ENCODE measurements around the gene KRT85. TPM values are rescaled to one million over a fixed set of nuclear protein-coding genes. Genes with fewer than 3 reads are reported as not detected.

The KRT85 gene
- total and polyA plus RNA-seq, 8 donors: 0.14 to 0.26 TPM; not detected in 6

GRCh38 chr12:52390739-52391617 is 23.7 kb upstream of the KRT85 start:
- no peak overlapping the region for H3K4me3 ChIP-seq
- no peak for DNase-seq
- H3K27me3 ChIP-seq: peaks cover 0 to 49% of the 10 kb centered on the region in 2 donors
- TF ChIP-seq, protein P1, sequence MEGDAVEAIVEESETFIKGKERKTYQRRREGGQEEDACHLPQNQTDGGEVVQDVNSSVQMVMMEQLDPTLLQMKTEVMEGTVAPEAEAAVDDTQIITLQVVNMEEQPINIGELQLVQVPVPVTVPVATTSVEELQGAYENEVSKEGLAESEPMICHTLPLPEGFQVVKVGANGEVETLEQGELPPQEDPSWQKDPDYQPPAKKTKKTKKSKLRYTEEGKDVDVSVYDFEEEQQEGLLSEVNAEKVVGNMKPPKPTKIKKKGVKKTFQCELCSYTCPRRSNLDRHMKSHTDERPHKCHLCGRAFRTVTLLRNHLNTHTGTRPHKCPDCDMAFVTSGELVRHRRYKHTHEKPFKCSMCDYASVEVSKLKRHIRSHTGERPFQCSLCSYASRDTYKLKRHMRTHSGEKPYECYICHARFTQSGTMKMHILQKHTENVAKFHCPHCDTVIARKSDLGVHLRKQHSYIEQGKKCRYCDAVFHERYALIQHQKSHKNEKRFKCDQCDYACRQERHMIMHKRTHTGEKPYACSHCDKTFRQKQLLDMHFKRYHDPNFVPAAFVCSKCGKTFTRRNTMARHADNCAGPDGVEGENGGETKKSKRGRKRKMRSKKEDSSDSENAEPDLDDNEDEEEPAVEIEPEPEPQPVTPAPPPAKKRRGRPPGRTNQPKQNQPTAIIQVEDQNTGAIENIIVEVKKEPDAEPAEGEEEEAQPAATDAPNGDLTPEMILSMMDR (IDR thresholded peaks at IDR 0.05): peak; percentile 23 to 41
- no peaks in the 10 kb centered on the region for H3K9me3 ChIP-seq
- no peaks in the 10 kb centered on the region for H3K4me1 ChIP-seq
- no peaks in the 10 kb centered on the region for H3K36me3 ChIP-seq
- ATAC-seq: peak; percentile 36
- intact Hi-C loops (cut with DNase I): no loop called here
- no peak overlapping the region for H3K27ac ChIP-seq

DNA sequence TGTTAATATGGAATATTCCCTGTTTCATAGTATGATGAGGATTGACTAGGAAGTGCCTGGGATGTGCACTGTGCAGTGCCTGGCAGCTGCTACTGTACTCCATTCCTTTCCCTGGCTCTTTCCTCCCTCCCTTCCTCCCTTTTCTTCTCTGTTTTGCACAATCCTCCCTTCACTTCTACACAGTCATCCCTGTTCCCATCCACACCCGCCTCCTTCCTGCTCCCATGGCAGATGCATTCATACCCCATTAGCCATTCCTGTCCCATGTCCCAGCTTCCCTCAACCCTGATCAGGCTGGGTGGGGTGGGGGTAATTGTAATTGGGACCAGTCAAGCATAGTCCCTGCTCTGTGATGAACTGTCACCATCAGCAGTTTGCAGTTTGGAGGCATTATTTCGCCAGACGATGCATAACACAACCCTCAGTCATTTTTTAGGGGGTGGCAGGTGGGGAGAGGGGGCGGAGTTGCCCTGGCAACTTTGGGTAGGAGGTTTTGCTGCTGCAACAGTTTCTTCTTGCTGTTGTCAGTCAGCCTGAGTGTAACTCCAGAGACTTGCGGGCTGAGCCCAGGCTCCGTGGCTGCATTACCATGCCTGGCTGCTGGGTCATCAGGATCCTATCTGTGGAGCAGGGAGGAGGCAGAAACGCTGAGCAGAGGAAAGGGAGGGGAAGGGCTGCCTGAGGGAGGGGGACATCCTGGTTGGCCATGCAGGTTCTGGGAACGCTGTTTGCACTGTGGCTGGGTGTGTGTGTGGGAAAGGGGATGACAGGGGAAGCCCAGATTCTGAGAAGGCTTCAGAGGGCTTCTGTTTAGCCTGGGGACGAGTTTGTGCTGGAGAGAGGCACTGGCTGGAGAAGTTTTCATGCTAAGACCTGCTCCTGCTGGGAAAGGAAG is 22.3 kb upstream of the KRT85 start:
- DNase-seq: no peak
- intact Hi-C loops (cut with DNase I): no loop called here

DNA sequence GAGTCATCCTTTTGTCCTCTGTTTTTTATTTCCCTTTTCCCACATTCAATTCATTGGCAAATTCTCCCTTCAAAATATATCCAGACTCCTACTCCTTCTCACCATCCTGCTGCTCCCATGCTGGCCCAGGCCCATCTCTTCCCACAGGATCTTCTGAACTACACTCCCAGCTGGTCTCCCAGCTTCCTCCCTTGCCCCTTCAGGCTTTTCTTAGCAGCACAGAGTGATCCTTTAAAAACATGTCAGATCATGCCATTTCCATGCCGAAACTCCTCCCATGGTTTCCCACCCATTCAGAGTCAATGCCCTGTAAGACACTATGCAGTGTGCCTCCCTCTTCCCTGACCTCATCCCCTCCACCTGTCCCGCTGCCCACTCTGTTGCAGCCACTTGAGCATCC is 20.6 kb upstream of the KRT85 start:
- no peak overlapping the region for H3K4me3 ChIP-seq
- peaks cover 0 to 40% of the 10 kb centered on the region in 2 donors for H3K27me3 ChIP-seq
- TF ChIP-seq, protein P1 (IDR thresholded peaks at IDR 0.05): no peak
- no peaks in the 10 kb centered on the region for H3K36me3 ChIP-seq
- intact Hi-C loops (cut with DNase I): no loop called here
- DNase-seq: no peak
- no peaks in the 10 kb centered on the region for H3K9me3 ChIP-seq
- H3K4me1 ChIP-seq: no peaks in the 10 kb centered on the region
- H3K27ac ChIP-seq: no peak overlapping the region
- no peak for ATAC-seq

More for the DNA sequence above, 22.3 kb upstream of the KRT85 start:
- Histone ChIP-seq H3K9me3 (no peaks in the 10 kb centered on the region), H3K27ac (no peak overlapping the region), H3K27me3 (peaks cover 0 to 39% of the 10 kb centered on the region in 2 donors), H3K36me3 (no peaks in the 10 kb centered on the region), H3K4me1 (no peaks in the 10 kb centered on the region), H3K4me3 (no peak overlapping the region)
- ATAC-seq: peak; percentile 12
- TF ChIP-seq, protein P1 (IDR thresholded peaks at IDR 0.05): no peak

GRCh38 chr12:52385226-52385702 is 18.0 kb upstream of the KRT85 start, which contains the start of gene KRT84:
Gene KRT84 (minus strand): TSS chr12:52385652. CDS start chr12:52385585, 67 bp downstream.
- Histone ChIP-seq H3K27me3 (peaks cover 0 to 42% of the 10 kb centered on the region in 2 donors), H3K4me3 (no peak within 1 kb of the TSS), H3K4me1 (no peaks in the 10 kb centered on the region), H3K9me3 (no peaks in the 10 kb centered on the region), H3K27ac (no peak within 1 kb of the TSS), H3K36me3 (no peaks in the 10 kb centered on the region)
- DNase-seq: no peak
- intact Hi-C loops (cut with DNase I): no loop called here
- ATAC-seq: no peak
- TF ChIP-seq, protein P1 (IDR thresholded peaks at IDR 0.05): no peak

Measured in left lung (tissue), 10 donors.